ENCODE measurements around the gene LYAR. TPM values are rescaled to one million over a fixed set of nuclear protein-coding genes. Genes with fewer than 3 reads are reported as not detected.

Gene LYAR
- total and polyA plus RNA-seq, 10 of the 15 experiments (the other 5 are each of a cell fraction or from before 2014, with no cell fraction given), result 18.3 to 85.4 (median 40.1) TPM

- H3K27me3 ChIP-seq (replicated peaks in 1 of 2; ENCODE audit: control insufficient read depth in 2 of 2, insufficient read depth in 2 of 2, low read length in 1 of 2), result no peaks in the 10 kb centered on the region
- no peaks in the 10 kb centered on the region for H3K4me1 ChIP-seq (ENCODE audit: control insufficient read depth, insufficient read depth, low read length)
- H3K79me2 ChIP-seq (ENCODE audit: control insufficient read depth, insufficient read depth, low read length), result no peaks in the 10 kb centered on the region
- H3K27ac ChIP-seq (ENCODE audit: control insufficient read depth, insufficient read depth), result no peak overlapping the region
- ChIA-PET CTCF (no interaction called here), SMC1A (ENCODE audit: uncharacterized antibody, unreplicated experiment) (interaction anchor here (1.4 kb wide), 1 partner anchor 66 kb away, joined by 3 read pairs; no protein-coding TSS in a partner anchor), POLR2A (no interaction called here), RAD21 (ENCODE audit: unreplicated experiment) (no interaction called here)
- TF ChIP-seq SREBF1 (IDR thresholded peaks at IDR 0.05; ENCODE audit: low read length), result no peak
- no peak for TF ChIP-seq TCF7 (IDR thresholded peaks at IDR 0.05; ENCODE audit: borderline replicate concordance)
- no peak for TF ChIP-seq RCOR1 (conservative IDR thresholded peaks at IDR 0.05; ENCODE audit: low read depth, low read length)
- no peak for TF ChIP-seq ESRRA (IDR thresholded peaks at IDR 0.05; ENCODE audit: low read length)
- TF ChIP-seq SKIL (IDR thresholded peaks at IDR 0.05; ENCODE audit: low read depth, poor library complexity, severe bottlenecking), result no peak
- no peak for TF ChIP-seq CHD4 (IDR thresholded peaks at IDR 0.05)
- no peak for TF ChIP-seq ZSCAN29 (IDR thresholded peaks at IDR 0.05)
- TF ChIP-seq CTCF (IDR thresholded peaks at IDR 0.05 in 2 of 3, conservative IDR thresholded peaks at IDR 0.05 in 1 of 3; ENCODE audit: control insufficient read depth in 2 of 3, extremely low read depth in 1 of 3, insufficient read depth in 1 of 3, low read depth in 3 of 3, low read length in 3 of 3), result no peak
- TF ChIP-seq SMAD1 (IDR thresholded peaks at IDR 0.05; ENCODE audit: low read depth, partially characterized antibody), result no peak
- TF ChIP-seq KLF5 (IDR thresholded peaks at IDR 0.05; ENCODE audit: partially characterized antibody), result no peak
- H3K9me3 ChIP-seq (replicated peaks; ENCODE audit: control insufficient read depth, insufficient read depth, low read length), result no peaks in the 10 kb centered on the region
- no TSS peak for BruUV-seq (replicated peaks)
- H3K36me3 ChIP-seq (ENCODE audit: control insufficient read depth in 2 of 2, insufficient read depth in 2 of 2, low read length in 1 of 2), result no peaks in the 10 kb centered on the region; a peak in 1 of 4 replicates
- H2AFZ ChIP-seq (ENCODE audit: control insufficient read depth, low read depth, low read length), result no peak overlapping the region
- no peak for FAIRE-seq
- in situ Hi-C loops (cut with MboI) (loop anchor here (25.0 kb wide), 1 partner anchor 339 kb away; no protein-coding TSS in a partner anchor), intact Hi-C loops (cut with micrococcal nuclease; ENCODE audit: unreplicated experiment) (no loop called here)
- no peaks in the 10 kb centered on the region for H4K20me1 ChIP-seq (ENCODE audit: control insufficient read depth, insufficient read depth)
- no peak overlapping the region for H3K9ac ChIP-seq (ENCODE audit: control insufficient read depth, insufficient read depth, low read length)
- no peak for ATAC-seq
- H3K4me2 ChIP-seq (ENCODE audit: control insufficient read depth, insufficient read depth), result no peak overlapping the region
- H3K4me3 ChIP-seq, result no peak overlapping the region
- WGBS (ENCODE audit: insufficient coverage, insufficient replicate concordance, low lambda C conversion rate, missing lambda C conversion rate), result 57% methylated on average over 4 of the region's 4 CpGs
- DNase-seq (ENCODE audit: low read depth, low spot score), result no peak
These were observed 36.2 kb upstream of the LYAR start for GRCh38 chr4:4326166-4326565.
